IMR-90 (cell line): ENCODE results near the gene PPFIBP2.

ENCODE experiments used
- MAZ ChIP-seq: IDR thresholded peaks from 2 replicates; pipeline ENCODE4 v1.6.1; 2012; ENCODE audit warnings: low read depth, mild to moderate bottlenecking, low read length, improper control_type of control experiment, moderate library complexity, borderline replicate concordance
- MXI1 ChIP-seq: IDR thresholded peaks from 2 replicates; pipeline ENCODE4 v1.6.1; 2012; ENCODE audit warnings: low read depth, mild to moderate bottlenecking, low read length, moderate library complexity, borderline replicate concordance
- RAD21 ChIP-seq: IDR thresholded peaks from 2 replicates; pipeline ENCODE4 v1.6.1; 2012; ENCODE audit warnings: low read length, improper control_type of control experiment
- RFX5 ChIP-seq: IDR thresholded peaks from 2 replicates; pipeline ENCODE4 v1.8.0; 2012; ENCODE audit warnings: low read depth, mild to moderate bottlenecking, low read length, moderate library complexity
- TF ChIP-seq, protein P1 (sequence below): conservative IDR thresholded peaks from 2 replicates; pipeline ENCODE4 v1.5.1; 2012; ENCODE audit warnings: mild to moderate bottlenecking, low read depth, low read length, improper control_type of control experiment

DNA sequence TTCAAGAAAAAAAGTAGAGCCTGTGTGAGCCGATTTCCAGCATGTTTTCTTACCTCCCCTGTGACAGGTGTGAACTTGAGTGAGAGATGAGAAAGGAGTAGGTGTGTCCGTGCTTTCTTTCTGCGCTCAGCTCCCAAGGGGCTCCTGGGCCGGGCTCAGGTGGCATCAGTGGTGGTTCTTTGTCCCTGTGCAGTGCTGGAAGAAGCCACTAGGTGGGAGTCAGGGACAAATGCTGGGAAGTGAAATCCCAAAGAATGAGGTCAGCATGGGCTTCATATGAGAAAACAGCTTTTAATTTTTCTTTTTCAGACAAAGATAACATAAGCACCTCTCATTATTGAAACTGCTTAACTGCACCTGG lies 57.8 kb downstream of the PPFIBP2 start:
- TF ChIP-seq, protein P1, sequence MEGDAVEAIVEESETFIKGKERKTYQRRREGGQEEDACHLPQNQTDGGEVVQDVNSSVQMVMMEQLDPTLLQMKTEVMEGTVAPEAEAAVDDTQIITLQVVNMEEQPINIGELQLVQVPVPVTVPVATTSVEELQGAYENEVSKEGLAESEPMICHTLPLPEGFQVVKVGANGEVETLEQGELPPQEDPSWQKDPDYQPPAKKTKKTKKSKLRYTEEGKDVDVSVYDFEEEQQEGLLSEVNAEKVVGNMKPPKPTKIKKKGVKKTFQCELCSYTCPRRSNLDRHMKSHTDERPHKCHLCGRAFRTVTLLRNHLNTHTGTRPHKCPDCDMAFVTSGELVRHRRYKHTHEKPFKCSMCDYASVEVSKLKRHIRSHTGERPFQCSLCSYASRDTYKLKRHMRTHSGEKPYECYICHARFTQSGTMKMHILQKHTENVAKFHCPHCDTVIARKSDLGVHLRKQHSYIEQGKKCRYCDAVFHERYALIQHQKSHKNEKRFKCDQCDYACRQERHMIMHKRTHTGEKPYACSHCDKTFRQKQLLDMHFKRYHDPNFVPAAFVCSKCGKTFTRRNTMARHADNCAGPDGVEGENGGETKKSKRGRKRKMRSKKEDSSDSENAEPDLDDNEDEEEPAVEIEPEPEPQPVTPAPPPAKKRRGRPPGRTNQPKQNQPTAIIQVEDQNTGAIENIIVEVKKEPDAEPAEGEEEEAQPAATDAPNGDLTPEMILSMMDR, result peak; percentile 97
- TF ChIP-seq MXI1, result no peak
- TF ChIP-seq RFX5, result no peak
- TF ChIP-seq MAZ, result no peak
- peak; percentile 97 for TF ChIP-seq RAD21
